Vagina (tissue), 2 donors: Measurements from ENCODE around the gene TMEM266. TPM values are rescaled to one million over a fixed set of nuclear protein-coding genes. Genes with fewer than 3 reads are reported as not detected.

ENCODE experiments used
- DNase-seq, 2 donors: peaks; one replicate each; pipeline ENCODE4 v3.0.0-alpha.2; 2017; ENCODE audit errors: extremely low spot score in 2 of 2
- H3K27ac ChIP-seq: fragments of 200-600 bp; sonication (generic); one replicate; pipeline ENCODE4 v1.5.1; 2019
- H3K27me3 ChIP-seq: fragments of 200-600 bp; sonication (generic); one replicate; pipeline ENCODE4 v1.5.1; 2019
- H3K36me3 ChIP-seq, 2 donors: fragments of 200-600 bp; sonication (generic); one replicate each; pipeline ENCODE4 v1.5.1; 2017 to 2019
- H3K4me1 ChIP-seq: fragments of 200-600 bp; sonication (generic); one replicate; pipeline ENCODE4 v1.5.1; 2019
- H3K4me3 ChIP-seq, 2 donors: fragments of 200-600 bp; sonication (generic); 1 replicate in 1 of 2; 2 replicates in 1 of 2; pipeline ENCODE4 v1.5.1; 2016 to 2019
- H3K9me3 ChIP-seq: fragments of 200-600 bp; sonication (generic); one replicate; pipeline ENCODE4 v1.5.1; 2019
- CTCF ChIP-seq, 3 experiments: fragments of 450-650 bp in 2 of 3; fragments of 200-600 bp in 1 of 3; sonication (generic) in 1 of 3; IDR thresholded peaks; one replicate each; pipeline ENCODE4 v1.5.1; 2017 to 2019; ENCODE audit warnings: antibody characterized with exemption in 3 of 3, mild to moderate bottlenecking in 2 of 3, moderate library complexity in 2 of 3
- POLR2A ChIP-seq, 2 donors: fragments of 450-650 bp; IDR thresholded peaks; one replicate each; pipeline ENCODE4 v1.6.1; 2017; ENCODE audit warnings: antibody characterized with exemption in 2 of 2, mild to moderate bottlenecking in 2 of 2, moderate library complexity in 2 of 2
- POLR2AphosphoS5 ChIP-seq, 2 donors: sonication (generic); formaldehyde crosslinking; IDR thresholded peaks; one replicate each; pipeline ENCODE4 v1.9.0; 2017; ENCODE audit warnings: antibody characterized with exemption in 2 of 2, mild to moderate bottlenecking in 2 of 2, low read depth in 1 of 2; ENCODE audit not compliant: insufficient read depth in 1 of 2
- intact Hi-C: fragments of 100-400 bp; cut with DNase I; formaldehyde crosslinking; loops from one replicate; pipeline ENCODE4 v1.15.1; 2023
- total RNA-seq: library from RNA; depleted of rRNA; stranded (reverse); fragments of >200 nt; gene quantifications from one replicate; pipeline ENCODE4 v1.2.3, GENCODE V29; 2016

TMEM266 gene
- total RNA-seq, 1 donor from 2014 or later = not detected

- TF ChIP-seq POLR2A (IDR thresholded peaks at IDR 0.05) = no peak
- no peak for TF ChIP-seq CTCF (IDR thresholded peaks at IDR 0.05)
- no peak for TF ChIP-seq POLR2AphosphoS5 (IDR thresholded peaks at IDR 0.05; ENCODE audit: insufficient read depth in 1 of 2, low read depth in 1 of 2)
- H3K27me3 ChIP-seq = no peaks in the 10 kb centered on the region
- no peaks in the 10 kb centered on the region for H3K9me3 ChIP-seq
- no peak for DNase-seq
- no peak overlapping the region for H3K27ac ChIP-seq
- H3K36me3 ChIP-seq = no peaks in the 10 kb centered on the region
- intact Hi-C loops = no loop called here
- no peak overlapping the region for H3K4me3 ChIP-seq
- no peaks in the 10 kb centered on the region for H3K4me1 ChIP-seq
These were observed 56.5 kb downstream of the TMEM266 start for GRCh38 chr15:76116138-76116885.

GRCh38 chr15:76117181-76117580 is 57.4 kb downstream of the TMEM266 start:
- H3K36me3 ChIP-seq = no peaks in the 10 kb centered on the region
- intact Hi-C loops = no loop called here
- no peak for DNase-seq
- H3K4me3 ChIP-seq = no peak overlapping the region
- TF ChIP-seq POLR2A (IDR thresholded peaks at IDR 0.05) = no peak
- no peak for TF ChIP-seq POLR2AphosphoS5 (IDR thresholded peaks at IDR 0.05; ENCODE audit: insufficient read depth in 1 of 2, low read depth in 1 of 2)
- TF ChIP-seq CTCF (IDR thresholded peaks at IDR 0.05) = no peak
- H3K27me3 ChIP-seq = no peaks in the 10 kb centered on the region
- H3K27ac ChIP-seq = no peak overlapping the region
- no peaks in the 10 kb centered on the region for H3K9me3 ChIP-seq
- H3K4me1 ChIP-seq = no peaks in the 10 kb centered on the region

- no peaks in the 10 kb centered on the region for H3K27me3 ChIP-seq
- TF ChIP-seq POLR2A (IDR thresholded peaks at IDR 0.05) (no peak), POLR2AphosphoS5 (IDR thresholded peaks at IDR 0.05; ENCODE audit: insufficient read depth in 1 of 2, low read depth in 1 of 2) (no peak), CTCF (IDR thresholded peaks at IDR 0.05) (no peak)
- DNase-seq = no peak
- intact Hi-C loops = no loop called here
- H3K4me3 ChIP-seq = no peak overlapping the region
- H3K9me3 ChIP-seq = no peaks in the 10 kb centered on the region
- H3K36me3 ChIP-seq = no peaks in the 10 kb centered on the region
- no peaks in the 10 kb centered on the region for H3K4me1 ChIP-seq
- no peak overlapping the region for H3K27ac ChIP-seq
These were observed 59.0 kb downstream of the TMEM266 start for GRCh38 chr15:76118767-76119166.

DNA sequence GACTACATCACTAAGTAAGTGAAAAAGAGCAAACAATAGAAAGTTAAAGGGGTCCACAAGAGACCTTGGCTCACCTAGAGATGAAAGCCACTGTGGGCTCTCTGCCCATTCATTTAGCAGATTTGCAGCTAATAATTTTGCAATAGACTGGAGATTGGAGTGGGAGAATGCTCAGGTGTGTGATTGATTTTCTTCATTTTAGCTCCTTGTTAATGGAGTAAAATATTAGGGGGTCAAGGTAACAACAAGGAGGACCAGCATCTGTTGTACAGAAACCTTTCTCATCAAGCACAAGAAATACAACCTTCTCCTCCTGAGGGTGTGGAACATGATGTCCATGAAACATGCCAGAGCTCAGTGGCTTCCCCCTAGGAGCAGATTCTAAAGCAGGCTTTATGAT is 63.2 kb downstream of the TMEM266 start:
- Histone ChIP-seq H3K27ac (no peak overlapping the region), H3K4me1 (no peaks in the 10 kb centered on the region), H3K36me3 (no peaks in the 10 kb centered on the region), H3K4me3 (no peak overlapping the region), H3K27me3 (no peaks in the 10 kb centered on the region), H3K9me3 (no peaks in the 10 kb centered on the region)
- no peak for DNase-seq
- TF ChIP-seq POLR2AphosphoS5 (IDR thresholded peaks at IDR 0.05; ENCODE audit: insufficient read depth in 1 of 2, low read depth in 1 of 2) (no peak), CTCF (IDR thresholded peaks at IDR 0.05) (no peak), POLR2A (IDR thresholded peaks at IDR 0.05) (no peak)
- intact Hi-C loops = no loop called here

DNA sequence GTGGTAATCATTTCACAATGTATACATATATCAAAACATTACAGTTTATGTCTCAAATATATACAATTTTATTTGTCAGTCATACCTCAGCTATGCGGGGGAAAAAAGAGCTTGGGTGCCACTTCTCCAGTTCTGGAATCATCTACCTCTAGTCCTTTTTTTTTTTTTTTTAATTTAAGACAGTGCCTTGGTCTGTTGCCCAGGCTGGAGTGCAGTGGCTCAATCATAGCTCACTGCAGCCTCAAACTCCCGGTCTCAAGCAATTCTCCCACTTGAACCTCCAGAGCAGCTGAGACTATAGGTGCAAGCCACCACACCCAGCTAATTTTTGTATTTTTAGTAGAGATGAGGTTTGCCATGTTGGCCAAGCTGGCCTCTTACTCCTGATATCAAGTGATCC is 67.4 kb downstream of the TMEM266 start:
- H3K4me1 ChIP-seq = no peaks in the 10 kb centered on the region
- no peak overlapping the region for H3K4me3 ChIP-seq
- DNase-seq = no peak
- no peak overlapping the region for H3K27ac ChIP-seq
- H3K9me3 ChIP-seq = no peaks in the 10 kb centered on the region
- no peaks in the 10 kb centered on the region for H3K36me3 ChIP-seq
- TF ChIP-seq POLR2AphosphoS5 (IDR thresholded peaks at IDR 0.05; ENCODE audit: insufficient read depth in 1 of 2, low read depth in 1 of 2) (no peak), CTCF (IDR thresholded peaks at IDR 0.05) (no peak), POLR2A (IDR thresholded peaks at IDR 0.05) (no peak)
- intact Hi-C loops = no loop called here
- H3K27me3 ChIP-seq = no peaks in the 10 kb centered on the region
